Activated CD4-positive, alpha-beta T cell treated with anti-CD3 and anti-CD28 coated beads for 48 hours (primary cell): ENCODE data around the gene CLINT1.
"Not testable (repeated sequence)": the region's sequence is repeated elsewhere in the genome, so short reads cannot be mapped to it uniquely, and the experiment has no call there.

Source experiments
- DNase-seq: peaks from one replicate; pipeline ENCODE4 v3.0.0-alpha.2; 2020

The CLINT1 gene

GRCh38 chr5:157858527-157859226, at the start of gene CLINT1:
Gene CLINT1, minus strand, starts transcription at chr5:157859145. Its CDS starts 175 bp downstream, at chr5:157858970.
- DNase-seq: peak; percentile 93

GRCh38 chr5:157908459-157908858, 49.5 kb upstream of the CLINT1 start:
- no peak for DNase-seq

- DNase-seq: no peak
These were observed 48.5 kb upstream of the CLINT1 start for GRCh38 chr5:157907479-157907878.

- DNase-seq: no peak
These were observed 44.1 kb upstream of the CLINT1 start for GRCh38 chr5:157903117-157903450.

GRCh38 chr5:157902449-157903116, 43.6 kb upstream of the CLINT1 start:
- no peak for DNase-seq

GRCh38 chr5:157900644-157901043, 41.7 kb upstream of the CLINT1 start:
- DNase-seq: no peak

- DNase-seq: no peak
These were observed 34.7 kb upstream of the CLINT1 start for GRCh38 chr5:157893611-157894010.

- DNase-seq: no peak
These were observed 34.0 kb upstream of the CLINT1 start for GRCh38 chr5:157892974-157893373.

GRCh38 chr5:157890836-157891597, 32.1 kb upstream of the CLINT1 start:
- DNase-seq: no peak

GRCh38 chr5:157888814-157889532, 30.0 kb upstream of the CLINT1 start:
- no peak for DNase-seq

- DNase-seq: no peak
These were observed 27.9 kb upstream of the CLINT1 start for GRCh38 chr5:157886796-157887380.

GRCh38 chr5:157885051-157885450, 26.1 kb upstream of the CLINT1 start:
- DNase-seq: not testable (repeated sequence)

GRCh38 chr5:157881498-157881897, 22.6 kb upstream of the CLINT1 start:
- not testable (repeated sequence) for DNase-seq

- no peak for DNase-seq
These were observed 18.9 kb upstream of the CLINT1 start for GRCh38 chr5:157877821-157878220.

GRCh38 chr5:157874861-157875260, 15.9 kb upstream of the CLINT1 start:
- no peak for DNase-seq

- DNase-seq: no peak
These were observed 12.2 kb upstream of the CLINT1 start for GRCh38 chr5:157870837-157871834.

- DNase-seq: no peak
These were observed 8.9 kb upstream of the CLINT1 start for GRCh38 chr5:157867751-157868387.

GRCh38 chr5:157866536-157866935, 7.6 kb upstream of the CLINT1 start:
- DNase-seq: no peak

GRCh38 chr5:157865781-157866180, 6.8 kb upstream of the CLINT1 start:
- no peak for DNase-seq

GRCh38 chr5:157864067-157864466, 5.1 kb upstream of the CLINT1 start:
- no peak for DNase-seq
